Mammary epithelial cell (primary cell): ENCODE results near the gene BRWD1.

ENCODE experiments used
- EZH2 ChIP-seq: IDR thresholded peaks from 2 replicates; pipeline ENCODE4 v1.6.1; 2012; ENCODE audit warnings: low read length, inconsistent platforms, borderline replicate concordance
- TF ChIP-seq, protein P1 (sequence below), 2 donors: IDR thresholded peaks in 1 of 2; conservative IDR thresholded peaks in 1 of 2; 2 replicates each; pipeline ENCODE4 v1.5.1; 2011 to 2012; ENCODE audit warnings: inconsistent platforms in 2 of 2, low read length in 2 of 2, mild to moderate bottlenecking in 2 of 2, control low read depth in 1 of 2, low read depth in 1 of 2; ENCODE audit not compliant: insufficient read depth in 1 of 2; ENCODE audit errors: extremely low read depth in 1 of 2

DNA sequence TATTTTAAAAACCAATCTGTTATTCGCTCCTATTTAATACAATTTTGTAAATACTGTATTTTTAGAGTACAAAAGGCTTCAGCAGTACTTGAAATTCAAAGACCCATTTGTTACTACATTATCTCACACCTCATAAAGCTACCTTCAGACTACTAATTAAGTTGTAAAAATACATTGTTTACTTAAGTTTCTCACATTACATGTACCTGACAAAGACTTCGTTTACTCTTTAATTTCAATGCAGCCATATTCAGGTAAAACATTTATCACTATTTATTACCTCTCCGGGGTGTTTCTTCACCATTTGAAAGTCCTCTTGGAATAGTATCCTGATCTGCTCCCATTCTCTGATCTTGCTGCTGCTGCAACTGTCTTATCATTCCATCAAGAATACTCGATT, 55.2 kb downstream of the BRWD1 start:
- TF ChIP-seq, protein P1, sequence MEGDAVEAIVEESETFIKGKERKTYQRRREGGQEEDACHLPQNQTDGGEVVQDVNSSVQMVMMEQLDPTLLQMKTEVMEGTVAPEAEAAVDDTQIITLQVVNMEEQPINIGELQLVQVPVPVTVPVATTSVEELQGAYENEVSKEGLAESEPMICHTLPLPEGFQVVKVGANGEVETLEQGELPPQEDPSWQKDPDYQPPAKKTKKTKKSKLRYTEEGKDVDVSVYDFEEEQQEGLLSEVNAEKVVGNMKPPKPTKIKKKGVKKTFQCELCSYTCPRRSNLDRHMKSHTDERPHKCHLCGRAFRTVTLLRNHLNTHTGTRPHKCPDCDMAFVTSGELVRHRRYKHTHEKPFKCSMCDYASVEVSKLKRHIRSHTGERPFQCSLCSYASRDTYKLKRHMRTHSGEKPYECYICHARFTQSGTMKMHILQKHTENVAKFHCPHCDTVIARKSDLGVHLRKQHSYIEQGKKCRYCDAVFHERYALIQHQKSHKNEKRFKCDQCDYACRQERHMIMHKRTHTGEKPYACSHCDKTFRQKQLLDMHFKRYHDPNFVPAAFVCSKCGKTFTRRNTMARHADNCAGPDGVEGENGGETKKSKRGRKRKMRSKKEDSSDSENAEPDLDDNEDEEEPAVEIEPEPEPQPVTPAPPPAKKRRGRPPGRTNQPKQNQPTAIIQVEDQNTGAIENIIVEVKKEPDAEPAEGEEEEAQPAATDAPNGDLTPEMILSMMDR (conservative IDR thresholded peaks at IDR 0.05 in 1 of 2, IDR thresholded peaks at IDR 0.05 in 1 of 2; ENCODE audit: extremely low read depth in 1 of 2, insufficient read depth in 1 of 2, low read depth in 1 of 2, low read length in 2 of 2) = no peak
- no peak for TF ChIP-seq EZH2
